IPS-NIHi11 (cell line): Measurements from ENCODE around the gene ITSN2.
"Not testable (repeated sequence)": the region's sequence is repeated elsewhere in the genome, so short reads cannot be mapped to it uniquely, and the experiment has no call there.

Experiments used
- DNase-seq: peaks from one replicate; pipeline ENCODE4 v3.0.0; 2012; ENCODE audit warnings: mixed read lengths, low spot score

ITSN2 gene

GRCh38 chr2:24360050-24360962, at the start of gene ITSN2:
ITSN2 (minus strand) TSS chr2:24360536; CDS start chr2:24328082, 32,454 bp downstream.
- DNase-seq = peak; percentile 89

DNA sequence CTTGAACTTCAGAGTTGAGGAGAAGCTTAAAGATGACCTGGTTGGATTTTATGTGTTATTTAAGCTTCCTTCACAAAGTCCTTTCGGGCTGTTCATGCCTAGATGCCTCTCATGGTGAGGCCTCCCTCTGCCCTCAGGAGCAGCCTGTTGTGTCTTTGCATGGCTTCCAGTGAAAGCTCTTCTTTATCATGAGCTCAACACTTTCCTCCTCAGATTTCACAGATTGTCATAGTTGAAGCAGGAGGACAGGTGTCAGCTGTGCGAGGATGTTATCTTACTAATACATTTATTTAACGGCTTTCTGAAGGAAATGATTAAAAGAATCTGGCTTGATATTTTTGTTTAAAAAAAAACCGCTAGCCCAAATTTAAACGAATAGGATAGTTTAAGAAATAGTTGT, 48.8 kb upstream of the ITSN2 start:
- no peak for DNase-seq

DNA sequence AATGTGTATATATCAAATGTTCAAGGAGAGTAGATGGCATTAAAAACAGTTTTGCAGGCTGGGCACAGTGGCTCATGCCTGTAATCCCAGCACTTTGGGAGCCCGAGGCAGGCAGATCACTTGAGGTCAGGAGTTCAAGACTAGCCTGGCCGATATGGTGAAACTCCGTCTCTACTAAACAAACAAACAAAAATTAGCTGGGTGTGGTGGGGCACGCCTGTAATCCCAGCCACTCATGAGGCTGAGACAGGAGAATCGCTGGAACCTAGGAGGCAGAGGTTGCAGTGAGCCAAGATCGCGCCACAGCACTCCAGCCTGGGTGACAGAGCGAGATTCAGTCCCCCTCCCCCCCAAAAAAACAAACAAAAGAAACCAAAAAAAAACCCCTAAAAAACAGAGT, 48.4 kb upstream of the ITSN2 start:
- not testable (repeated sequence) for DNase-seq

DNA sequence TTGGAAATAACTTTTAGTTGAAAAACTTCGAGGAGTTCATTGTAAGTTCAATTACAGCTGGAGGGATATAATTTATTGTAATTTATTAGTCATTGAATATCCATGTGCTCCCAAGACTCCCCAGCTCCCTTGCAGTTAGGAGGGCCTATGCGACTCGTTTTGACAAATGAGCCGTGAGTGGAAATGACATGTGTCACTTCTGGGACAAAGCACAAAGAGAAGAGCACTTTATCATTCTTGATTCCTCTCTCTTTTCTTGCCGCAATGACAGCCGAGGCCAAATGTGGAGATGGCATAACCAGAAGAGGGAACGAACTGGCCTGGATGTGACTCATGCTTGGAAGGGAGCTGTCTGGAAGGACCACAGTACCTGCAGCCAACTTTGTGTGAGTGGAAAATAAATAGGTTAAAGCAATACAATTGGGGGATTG, 44.2 kb upstream of the ITSN2 start:
- DNase-seq = no peak

- no peak for DNase-seq
Measured at GRCh38 chr2:24403832-24404212, 43.5 kb upstream of the ITSN2 start.

DNA sequence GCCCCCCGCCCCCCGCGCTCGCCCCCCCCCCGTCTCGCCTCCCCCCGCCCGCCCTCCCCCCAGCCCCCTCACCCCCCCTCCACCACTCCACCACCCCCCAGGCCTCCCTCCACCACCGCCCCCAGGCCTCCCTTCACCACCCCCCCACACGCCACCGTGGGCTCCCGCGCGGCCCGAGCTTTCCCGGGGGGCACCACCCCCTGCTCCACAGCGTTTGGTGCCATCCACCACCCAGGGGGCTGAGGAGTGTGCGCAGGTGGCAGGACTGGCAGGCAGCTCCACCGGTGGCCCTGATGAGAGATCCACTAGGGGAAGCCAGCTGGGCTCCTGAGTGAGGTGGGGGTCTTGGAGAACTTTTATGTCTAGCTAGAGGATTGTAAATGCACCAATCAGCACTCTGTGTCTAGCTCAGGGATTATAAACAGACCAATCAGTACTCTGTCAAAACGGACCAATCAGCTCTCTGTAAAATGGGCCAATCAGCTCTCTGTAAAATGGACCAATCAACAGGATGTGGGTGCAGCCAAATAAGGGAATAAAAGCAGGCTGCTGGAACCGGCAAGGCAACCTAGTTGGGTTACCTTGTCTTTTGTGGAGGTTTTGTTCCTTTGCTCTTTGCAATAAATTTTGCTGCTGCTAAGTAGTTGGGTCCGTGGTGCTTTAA, 43.0 kb upstream of the ITSN2 start:
- DNase-seq = no peak

DNA sequence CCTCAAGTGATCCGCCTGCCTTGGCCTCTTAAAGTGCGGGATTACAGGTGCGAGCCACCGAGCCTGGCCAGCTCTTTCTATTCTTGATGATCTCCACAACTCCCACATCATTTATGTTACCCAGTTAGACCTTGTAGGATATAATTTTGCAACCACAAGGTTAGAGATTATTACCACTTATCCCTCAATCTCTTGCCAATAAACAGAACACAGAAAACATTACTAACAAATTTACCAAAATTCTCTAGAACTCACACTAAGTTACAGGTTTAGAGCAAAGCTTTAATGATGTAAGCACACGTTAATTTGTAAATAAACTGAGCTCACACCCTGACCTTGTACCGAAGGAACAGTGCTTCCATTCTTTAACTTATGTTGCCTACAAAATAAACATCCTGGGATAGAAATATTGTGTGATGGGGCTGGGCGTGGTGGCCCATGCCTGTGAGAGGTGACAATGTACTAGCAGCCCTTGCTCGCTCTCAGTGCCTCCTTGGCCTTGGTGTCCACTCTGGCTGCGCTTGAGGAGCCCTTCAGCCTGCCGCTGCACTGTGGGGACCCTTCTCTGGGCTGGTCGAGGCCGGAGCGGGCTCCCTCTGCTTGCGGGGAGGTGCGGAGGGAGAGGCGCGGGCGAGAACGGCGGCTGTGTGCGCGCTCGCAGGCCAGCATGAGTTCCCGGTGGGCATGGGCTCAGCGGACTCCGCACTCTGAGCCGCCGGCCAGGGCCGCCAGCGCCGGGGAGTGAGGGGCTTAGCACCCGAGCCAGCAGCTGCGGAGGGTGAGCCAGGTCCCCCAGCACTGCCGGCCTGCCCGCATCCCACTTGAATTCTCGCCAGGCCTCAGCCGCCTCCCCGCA, 42.1 kb upstream of the ITSN2 start:
- DNase-seq = no peak

GRCh38 chr2:24400207-24400907, 40.0 kb upstream of the ITSN2 start:
- no peak for DNase-seq

DNA sequence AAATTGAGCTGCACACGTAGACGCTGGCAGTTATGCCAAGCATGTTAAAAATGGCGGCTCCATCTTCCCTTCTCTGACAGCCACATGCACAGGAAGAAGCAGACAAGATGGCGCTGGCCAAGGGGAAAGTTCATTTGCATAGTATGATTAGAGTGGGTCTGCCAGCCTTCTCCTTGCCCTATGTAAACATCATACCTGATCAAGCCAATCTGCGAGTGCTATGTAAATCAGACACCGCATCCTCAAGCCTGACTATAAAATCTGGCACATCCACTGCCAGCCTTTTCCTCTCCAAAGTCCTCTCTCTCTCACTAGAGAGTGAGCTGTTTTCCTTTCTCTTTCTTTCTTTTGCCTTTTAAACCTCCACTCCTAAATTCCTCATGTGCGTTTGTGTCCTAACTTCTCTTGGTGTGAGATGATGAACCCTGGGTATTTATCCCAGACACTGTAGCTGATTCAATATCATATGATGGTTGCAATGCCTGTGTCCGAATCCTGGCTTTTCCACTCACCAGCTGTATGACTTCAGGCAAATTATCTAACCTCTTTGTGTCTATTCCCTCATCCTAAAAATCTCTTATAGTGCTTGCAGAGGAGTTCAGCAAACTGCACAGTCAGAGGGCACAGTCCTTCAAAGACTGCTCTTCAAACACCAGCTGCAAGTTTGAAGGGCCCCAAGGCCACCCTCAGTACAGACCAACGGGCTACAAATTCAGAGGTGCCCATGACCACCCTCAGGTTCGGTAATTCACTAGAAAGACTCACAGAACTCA, 39.3 kb upstream of the ITSN2 start:
- no peak for DNase-seq

DNA sequence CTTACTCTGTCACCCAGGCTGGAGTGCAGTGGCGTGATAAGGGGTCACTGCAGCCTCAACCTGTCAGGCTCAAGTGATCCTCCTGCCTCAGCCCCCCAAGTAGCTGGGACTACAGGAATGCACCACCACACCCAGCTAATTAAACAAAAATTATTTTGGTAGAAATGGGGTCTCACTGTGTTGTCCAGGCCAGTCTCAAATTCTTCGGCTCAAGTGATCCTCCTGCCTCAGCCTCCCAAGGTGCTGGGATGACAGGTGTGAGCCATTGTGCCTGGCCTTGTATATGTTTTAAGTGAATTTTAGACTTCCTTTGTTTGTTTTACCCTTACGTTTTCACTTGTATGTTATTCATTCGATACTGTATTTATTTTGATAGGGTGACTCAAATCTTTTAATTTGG, 34.7 kb upstream of the ITSN2 start:
- DNase-seq = no peak

DNA sequence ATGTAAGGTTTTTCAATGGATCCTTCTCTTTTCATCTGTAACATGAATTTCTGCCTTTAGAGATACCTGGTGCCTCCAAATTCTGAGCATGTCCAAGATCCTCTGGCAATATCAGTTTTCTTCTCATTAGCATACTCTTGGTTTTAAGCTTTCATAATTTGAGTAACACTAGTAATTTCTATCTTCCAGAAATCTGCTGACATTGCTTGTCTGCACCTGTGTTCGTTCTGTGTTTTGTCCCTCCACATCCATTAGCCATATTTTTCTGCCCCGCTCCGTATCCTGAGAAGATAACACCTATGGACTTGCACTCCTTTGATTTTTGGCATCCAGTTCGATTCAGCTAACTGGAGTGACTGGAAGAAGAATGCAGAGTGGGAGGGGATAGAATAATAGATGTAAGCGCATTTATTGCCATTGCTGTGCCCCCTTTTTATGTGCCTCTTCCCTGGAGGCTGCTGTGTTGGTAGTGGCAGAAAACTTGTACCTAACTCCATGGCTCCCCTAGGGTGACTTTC, 32.3 kb upstream of the ITSN2 start:
- DNase-seq = no peak

- no peak for DNase-seq
Measured at GRCh38 chr2:24385366-24385765, 25.0 kb upstream of the ITSN2 start.

DNA sequence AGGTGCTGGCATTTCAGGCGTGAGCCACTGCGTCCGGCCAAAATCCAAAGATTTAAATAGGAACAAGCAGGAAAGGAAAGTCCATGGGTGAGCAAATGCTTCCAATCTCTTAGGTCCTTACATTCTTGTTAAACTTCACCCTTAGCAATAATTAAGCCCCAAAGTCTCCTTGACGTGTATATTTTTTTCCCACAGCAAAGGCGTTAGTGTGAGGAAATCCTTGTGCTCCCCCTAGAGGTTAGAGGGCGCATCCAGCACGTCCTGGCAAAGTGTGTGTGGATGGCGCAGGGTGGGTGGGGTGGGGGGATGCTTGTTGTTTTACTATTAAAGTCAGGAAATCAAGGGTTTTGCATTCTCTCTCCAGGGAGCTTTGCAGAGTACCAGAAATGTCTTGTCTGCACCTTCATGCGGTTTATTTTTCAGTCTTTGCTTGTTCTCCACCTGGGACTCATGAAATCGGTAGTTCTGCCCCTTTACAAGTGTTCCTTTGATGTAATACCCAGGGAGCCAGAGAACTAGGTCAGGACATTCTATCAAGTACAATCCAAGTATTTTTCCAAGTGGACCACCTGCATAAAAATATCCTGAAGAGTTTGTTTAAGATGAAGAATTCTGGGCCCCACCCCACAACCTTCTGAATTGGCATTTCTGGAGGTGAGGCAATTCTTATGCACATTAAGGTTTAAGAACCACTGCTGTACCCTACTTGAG, 22.2 kb upstream of the ITSN2 start:
- peak; percentile 81 for DNase-seq

GRCh38 chr2:24380820-24381219, 20.5 kb upstream of the ITSN2 start:
- DNase-seq = no peak

GRCh38 chr2:24375349-24376087, 15.2 kb upstream of the ITSN2 start:
- no peak for DNase-seq

DNA sequence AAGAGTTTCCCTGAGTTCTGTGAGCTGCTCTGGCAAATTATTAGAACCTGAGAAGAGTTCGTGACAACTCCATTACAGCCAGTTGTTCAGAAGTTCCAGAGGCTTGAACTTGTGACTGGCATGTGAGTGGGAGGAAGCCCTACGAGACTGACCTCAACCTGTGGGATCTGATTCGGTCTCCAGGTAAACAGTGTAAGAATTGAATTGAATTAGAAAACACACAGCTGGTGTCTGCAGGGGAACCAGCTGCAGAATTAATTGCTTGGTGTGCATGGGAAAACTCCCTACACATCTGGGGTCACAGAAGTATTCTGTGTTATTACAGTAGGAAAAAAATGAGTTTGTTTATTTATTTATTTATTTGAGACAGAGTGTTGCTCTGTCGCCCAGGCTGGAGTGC, 14.0 kb upstream of the ITSN2 start:
- DNase-seq = no peak

GRCh38 chr2:24372033-24372432, 11.7 kb upstream of the ITSN2 start:
- DNase-seq = no peak

DNA sequence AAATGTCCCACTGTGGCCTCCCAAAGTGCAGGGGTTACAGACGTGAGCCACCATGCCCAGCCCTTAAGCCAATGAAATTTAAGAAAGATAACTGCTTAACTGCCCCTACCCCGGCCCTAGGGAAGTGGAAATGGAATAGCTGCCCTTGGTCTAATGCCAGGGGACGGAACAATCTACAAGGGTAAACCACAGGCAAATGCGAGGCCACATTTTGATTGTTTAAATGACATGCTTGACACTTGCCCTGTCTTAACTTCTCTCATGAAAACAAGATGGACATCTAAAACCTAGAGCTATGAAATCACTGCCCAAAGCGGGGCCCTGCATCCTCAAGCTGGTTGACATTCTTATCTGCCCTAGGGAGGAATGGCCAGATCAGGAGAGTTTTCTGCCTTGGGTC, 5.5 kb upstream of the ITSN2 start:
- DNase-seq = no peak

- peak; percentile 22 for DNase-seq
Measured at GRCh38 chr2:24365051-24365450, 4.7 kb upstream of the ITSN2 start.
